Measurements from ENCODE around the gene CLRN1. TPM values are rescaled to one million over a fixed set of nuclear protein-coding genes. Genes with fewer than 3 reads are reported as not detected.

Gene CLRN1
- total and polyA plus RNA-seq, 10 donors, result not detected

DNA sequence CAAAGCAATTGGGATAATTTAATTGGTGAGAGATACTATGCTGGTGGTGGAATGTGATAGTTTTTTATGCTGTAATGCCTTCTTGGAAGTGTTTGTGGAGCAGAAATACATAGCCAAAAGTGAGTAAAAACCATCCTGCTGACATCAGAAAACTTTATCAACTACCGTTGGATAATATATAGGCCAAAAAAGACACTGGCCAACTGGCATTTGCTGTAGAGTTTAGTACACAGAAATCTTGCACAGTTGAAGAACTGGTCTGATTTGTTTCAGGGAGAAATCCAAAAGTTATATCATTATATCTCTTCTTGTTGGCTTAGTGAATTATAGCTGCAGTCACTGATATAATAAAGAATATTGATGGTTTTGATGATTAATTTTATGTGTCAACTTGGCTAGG, 66.8 kb downstream of the CLRN1 start:
- 87 to 98% (median 93%) methylated on average over 1 of the region's 1 CpG for WGBS, 5 donors
- Histone ChIP-seq H3K4me1 (no peaks in the 10 kb centered on the region), H3K4me3 (no peak overlapping the region), H3K27me3 (replicated peaks in 1 of 7) (no peaks in the 10 kb centered on the region), H3K27ac (no peak overlapping the region), H3K36me3 (no peaks in the 10 kb centered on the region), H3K9me3 (no peaks in the 10 kb centered on the region)
- intact Hi-C loops (cut with DNase I; ENCODE audit: low total_unique reads), result no loop called here
- DNase-seq, result no peak
- TF ChIP-seq, protein P1, sequence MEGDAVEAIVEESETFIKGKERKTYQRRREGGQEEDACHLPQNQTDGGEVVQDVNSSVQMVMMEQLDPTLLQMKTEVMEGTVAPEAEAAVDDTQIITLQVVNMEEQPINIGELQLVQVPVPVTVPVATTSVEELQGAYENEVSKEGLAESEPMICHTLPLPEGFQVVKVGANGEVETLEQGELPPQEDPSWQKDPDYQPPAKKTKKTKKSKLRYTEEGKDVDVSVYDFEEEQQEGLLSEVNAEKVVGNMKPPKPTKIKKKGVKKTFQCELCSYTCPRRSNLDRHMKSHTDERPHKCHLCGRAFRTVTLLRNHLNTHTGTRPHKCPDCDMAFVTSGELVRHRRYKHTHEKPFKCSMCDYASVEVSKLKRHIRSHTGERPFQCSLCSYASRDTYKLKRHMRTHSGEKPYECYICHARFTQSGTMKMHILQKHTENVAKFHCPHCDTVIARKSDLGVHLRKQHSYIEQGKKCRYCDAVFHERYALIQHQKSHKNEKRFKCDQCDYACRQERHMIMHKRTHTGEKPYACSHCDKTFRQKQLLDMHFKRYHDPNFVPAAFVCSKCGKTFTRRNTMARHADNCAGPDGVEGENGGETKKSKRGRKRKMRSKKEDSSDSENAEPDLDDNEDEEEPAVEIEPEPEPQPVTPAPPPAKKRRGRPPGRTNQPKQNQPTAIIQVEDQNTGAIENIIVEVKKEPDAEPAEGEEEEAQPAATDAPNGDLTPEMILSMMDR (IDR thresholded peaks at IDR 0.05 in 8 of 11, conservative IDR thresholded peaks at IDR 0.05 in 3 of 11), result no peak
- no peak for TF ChIP-seq POLR2A (IDR thresholded peaks at IDR 0.05)
- TF ChIP-seq POLR2AphosphoS5 (IDR thresholded peaks at IDR 0.05), result no peak

DNA sequence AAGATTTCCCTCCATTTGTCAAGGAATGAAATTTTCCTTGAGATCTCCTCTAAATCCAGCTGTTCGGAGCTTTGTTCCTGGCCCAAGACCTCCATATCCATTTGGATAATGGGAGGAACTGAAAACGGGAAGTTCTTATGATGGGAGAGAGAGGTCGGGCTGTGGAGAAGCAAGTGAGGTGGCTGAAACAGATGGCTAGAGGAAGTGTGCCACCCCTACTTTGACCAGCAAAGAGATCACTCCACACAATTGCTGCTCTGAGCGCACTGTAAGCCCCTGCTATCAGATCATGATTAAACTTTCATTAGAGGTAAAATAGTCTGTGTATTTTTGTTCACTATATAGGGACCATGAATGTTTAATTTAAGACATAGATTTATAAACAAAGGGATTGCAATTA, 67.2 kb downstream of the CLRN1 start, which contains the start of gene MINDY4B:
Gene MINDY4B, minus strand, starts transcription at position 101 of the 400 bp plus-strand sequence. Its CDS starts 0 bp downstream, at position 101.
- TF ChIP-seq POLR2AphosphoS5 (IDR thresholded peaks at IDR 0.05) (no peak), POLR2A (IDR thresholded peaks at IDR 0.05) (no peak)
- TF ChIP-seq, protein P1 (IDR thresholded peaks at IDR 0.05 in 8 of 11, conservative IDR thresholded peaks at IDR 0.05 in 3 of 11), result no peak
- WGBS, 5 donors, result 48 to 65% (median 56%) methylated on average over 4 of the region's 4 CpGs
- no peak for DNase-seq
- Histone ChIP-seq H3K4me1 (no peaks in the 10 kb centered on the region), H3K4me3 (no peak within 1 kb of the TSS), H3K27me3 (replicated peaks in 1 of 7) (no peaks in the 10 kb centered on the region), H3K9me3 (no peaks in the 10 kb centered on the region), H3K36me3 (no peaks in the 10 kb centered on the region), H3K27ac (no peak within 1 kb of the TSS)
- intact Hi-C loops (cut with DNase I; ENCODE audit: low total_unique reads), result no loop called here

DNA sequence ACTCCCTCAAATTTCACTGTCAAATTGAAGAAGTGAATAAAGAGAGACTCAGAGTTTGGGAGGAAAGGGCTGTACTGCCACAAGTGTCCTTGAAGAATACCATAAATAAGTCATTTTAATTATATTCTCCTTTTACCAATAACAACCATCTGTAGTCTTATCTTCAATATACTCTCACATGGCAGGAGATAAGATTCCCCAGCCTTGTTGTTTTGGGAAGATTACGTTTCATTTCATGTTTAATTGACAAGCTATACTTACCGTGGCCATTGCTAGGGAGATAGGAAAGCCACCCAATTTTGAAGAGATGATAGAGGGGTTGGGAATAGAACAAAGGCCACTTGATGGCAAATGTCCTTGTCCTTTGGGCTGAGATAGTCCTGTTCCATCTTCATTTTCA, 69.5 kb downstream of the CLRN1 start:
- WGBS, 5 donors, result 72 to 92% (median 79%) methylated on average over 2 of the region's 2 CpGs
- no peaks in the 10 kb centered on the region for H3K27me3 ChIP-seq (replicated peaks in 1 of 7)
- no peak for DNase-seq
- H3K36me3 ChIP-seq, result no peaks in the 10 kb centered on the region
- no peak overlapping the region for H3K4me3 ChIP-seq
- intact Hi-C loops (cut with DNase I; ENCODE audit: low total_unique reads), result no loop called here
- H3K4me1 ChIP-seq, result no peaks in the 10 kb centered on the region
- no peak for TF ChIP-seq POLR2AphosphoS5 (IDR thresholded peaks at IDR 0.05)
- TF ChIP-seq, protein P1 (IDR thresholded peaks at IDR 0.05 in 8 of 11, conservative IDR thresholded peaks at IDR 0.05 in 3 of 11), result no peak
- no peak for TF ChIP-seq POLR2A (IDR thresholded peaks at IDR 0.05)
- no peaks in the 10 kb centered on the region for H3K9me3 ChIP-seq
- H3K27ac ChIP-seq, result no peak overlapping the region

DNA sequence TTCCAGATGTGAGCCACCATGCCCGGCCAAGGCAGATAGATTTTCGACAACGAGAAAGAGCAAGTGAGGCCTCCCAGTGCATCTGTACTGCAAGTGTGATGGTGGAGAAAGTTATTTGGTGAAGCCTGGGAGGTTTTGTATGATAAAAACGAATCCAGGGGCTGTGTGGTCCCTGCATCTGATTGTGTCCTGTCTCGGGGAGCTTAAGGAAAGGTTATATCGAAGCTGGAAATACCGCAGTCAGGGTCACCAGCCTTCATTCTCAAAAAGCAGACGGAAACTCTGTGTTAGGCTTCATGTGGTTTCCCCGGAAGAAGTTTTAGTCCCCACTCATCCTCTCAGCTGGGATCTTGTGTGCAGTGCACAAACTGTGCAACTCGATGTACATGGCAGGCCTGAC, 70.7 kb downstream of the CLRN1 start:
- no peak overlapping the region for H3K4me3 ChIP-seq
- no peak overlapping the region for H3K27ac ChIP-seq
- 87 to 91% (median 88%) methylated on average over 9 to 10 of the region's 10 CpGs for WGBS, 5 donors
- no peaks in the 10 kb centered on the region for H3K9me3 ChIP-seq
- TF ChIP-seq POLR2A (IDR thresholded peaks at IDR 0.05) (no peak), POLR2AphosphoS5 (IDR thresholded peaks at IDR 0.05) (no peak)
- TF ChIP-seq, protein P1 (IDR thresholded peaks at IDR 0.05 in 8 of 11, conservative IDR thresholded peaks at IDR 0.05 in 3 of 11), result no peak
- no peaks in the 10 kb centered on the region for H3K36me3 ChIP-seq
- no peaks in the 10 kb centered on the region for H3K27me3 ChIP-seq (replicated peaks in 1 of 7)
- intact Hi-C loops (cut with DNase I; ENCODE audit: low total_unique reads), result no loop called here
- no peaks in the 10 kb centered on the region for H3K4me1 ChIP-seq
- no peak for DNase-seq
